Neural cell (in vitro differentiated cells): Measurements from ENCODE around the gene DGKA. TPM values are rescaled to one million over a fixed set of nuclear protein-coding genes. Genes with fewer than 3 reads are reported as not detected.

Source experiments
- H2AFZ ChIP-seq: fragments of 200-600, 300-800 bp; sonication (generic), shearing (Covaris generic); 2 replicates; pipeline ENCODE4 v1.6.0; 2014; ENCODE audit warnings: low read depth, mild to moderate bottlenecking, antibody characterized with exemption, low read length, moderate library complexity
- H3F3A ChIP-seq: fragments of 200-600 bp; shearing (Covaris generic); 2 replicates; pipeline ENCODE4 v1.6.1; 2016; ENCODE audit warnings: mild to moderate bottlenecking, moderate library complexity, mixed read lengths, antibody characterized with exemption, low read length; ENCODE audit not compliant: insufficient read depth, poor library complexity, severe bottlenecking
- H3K27ac ChIP-seq: fragments of 200-600, 300-800 bp; sonication (generic), shearing (Covaris generic); 2 replicates; pipeline ENCODE4 v1.5.1; 2014; ENCODE audit warnings: mild to moderate bottlenecking, low read length, moderate library complexity
- H3K27me3 ChIP-seq: fragments of 300-800, 200-600 bp; sonication (generic), shearing (Covaris generic); 2 replicates; pipeline ENCODE4 v1.6.0; 2014; ENCODE audit warnings: mild to moderate bottlenecking, low read depth, low read length, moderate library complexity; ENCODE audit not compliant: insufficient read depth
- H3K36me3 ChIP-seq: fragments of 300-800, 200-600 bp; sonication (generic), shearing (Covaris generic); 2 replicates; pipeline ENCODE4 v1.5.1; 2014; ENCODE audit warnings: mild to moderate bottlenecking, antibody characterized with exemption, low read length, moderate library complexity; ENCODE audit not compliant: insufficient read depth
- H3K4me2 ChIP-seq: fragments of 300-800, 200-600 bp; sonication (generic), shearing (Covaris generic); 2 replicates; pipeline ENCODE4 v1.6.0; 2014; ENCODE audit warnings: mild to moderate bottlenecking, low read length
- H3K4me3 ChIP-seq: fragments of 300-800, 200-600 bp; sonication (generic), shearing (Covaris generic); 2 replicates; pipeline ENCODE4 v1.5.1; 2014; ENCODE audit warnings: mild to moderate bottlenecking, low read length, moderate library complexity
- H3K79me2 ChIP-seq: fragments of 200-600 bp; shearing (Covaris generic); replicated peaks from 2 replicates; pipeline ENCODE4 v1.6.0; 2014; ENCODE audit warnings: mild to moderate bottlenecking, low read length, moderate library complexity; ENCODE audit not compliant: insufficient read depth
- H3K9ac ChIP-seq: fragments of 300-800, 200-600 bp; sonication (generic), shearing (Covaris generic); 2 replicates; pipeline ENCODE4 v1.6.1; 2016; ENCODE audit warnings: mild to moderate bottlenecking, low read length, mixed read lengths
- H3K9me2 ChIP-seq: fragments of 200-600 bp; shearing (Covaris generic); 2 replicates; pipeline ENCODE4 v1.6.1; 2016; ENCODE audit warnings: mild to moderate bottlenecking, low read length, mixed read lengths; ENCODE audit not compliant: insufficient read depth
- H3K9me3 ChIP-seq: fragments of 200-600, 300-800 bp; sonication (generic), shearing (Covaris generic); 2 replicates; pipeline ENCODE4 v1.6.1; 2016; ENCODE audit warnings: mild to moderate bottlenecking, mixed run types, low read length, moderate library complexity, mixed read lengths
- H4K20me1 ChIP-seq: fragments of 200-600 bp; shearing (Covaris generic); 2 replicates; pipeline ENCODE4 v1.6.1; 2016; ENCODE audit warnings: mild to moderate bottlenecking, mixed run types; ENCODE audit not compliant: insufficient read depth
- EP300 ChIP-seq: fragments of 450-650 bp; conservative IDR thresholded peaks from 2 replicates; pipeline ENCODE4 v1.6.1; 2014; ENCODE audit warnings: antibody characterized with exemption, mild to moderate bottlenecking, moderate library complexity; ENCODE audit not compliant: poor library complexity, severe bottlenecking
- EZH2 ChIP-seq: fragments of 200-600, 300-800 bp; shearing (Covaris generic), sonication (generic); IDR thresholded peaks from 2 replicates; pipeline ENCODE4 v1.6.1; 2014; ENCODE audit warnings: antibody characterized with exemption, low read length, borderline replicate concordance, mild to moderate bottlenecking; ENCODE audit not compliant: insufficient read depth, poor library complexity, severe bottlenecking
- MXI1 ChIP-seq: fragments of 450-650 bp; conservative IDR thresholded peaks from 2 replicates; pipeline ENCODE4 v1.6.1; 2014; ENCODE audit warnings: antibody characterized with exemption, mild to moderate bottlenecking; ENCODE audit not compliant: poor library complexity, severe bottlenecking
- POLR2AphosphoS5 ChIP-seq: IDR thresholded peaks from 2 replicates; pipeline ENCODE4 v1.6.1; 2012
- RAD21 ChIP-seq: fragments of 450-650 bp; conservative IDR thresholded peaks from 2 replicates; pipeline ENCODE4 v1.6.1; 2014; ENCODE audit warnings: antibody characterized with exemption, mild to moderate bottlenecking, moderate library complexity
- SMC3 ChIP-seq: fragments of 450-650 bp; conservative IDR thresholded peaks from 2 replicates; pipeline ENCODE4 v1.6.1; 2014; ENCODE audit warnings: antibody characterized with exemption, mild to moderate bottlenecking, moderate library complexity; ENCODE audit not compliant: poor library complexity
- TAF1 ChIP-seq: IDR thresholded peaks from 2 replicates; pipeline ENCODE4 v1.6.1; 2012; ENCODE audit warnings: low read depth
- polyA plus RNA-seq: library from polyadenylated mRNA; depleted of rRNA; stranded (reverse); fragments of >200 nt; gene quantifications from 2 replicates; pipeline ENCODE4 v1.2.3, GENCODE V29; 2014
- TF ChIP-seq, protein P1 (sequence below): fragments of 450-650 bp; IDR thresholded peaks from 2 replicates; pipeline ENCODE4 v1.5.1; 2014; ENCODE audit warnings: antibody characterized with exemption, mild to moderate bottlenecking, moderate library complexity; ENCODE audit not compliant: poor library complexity, severe bottlenecking
- TF ChIP-seq, protein P2 (sequence below): IDR thresholded peaks from 2 replicates; pipeline ENCODE4 v1.6.1; 2012; ENCODE audit warnings: borderline replicate concordance

The DGKA gene
- polyA plus RNA-seq, 1 donor from 2014 or later, result 1.1 TPM

DNA sequence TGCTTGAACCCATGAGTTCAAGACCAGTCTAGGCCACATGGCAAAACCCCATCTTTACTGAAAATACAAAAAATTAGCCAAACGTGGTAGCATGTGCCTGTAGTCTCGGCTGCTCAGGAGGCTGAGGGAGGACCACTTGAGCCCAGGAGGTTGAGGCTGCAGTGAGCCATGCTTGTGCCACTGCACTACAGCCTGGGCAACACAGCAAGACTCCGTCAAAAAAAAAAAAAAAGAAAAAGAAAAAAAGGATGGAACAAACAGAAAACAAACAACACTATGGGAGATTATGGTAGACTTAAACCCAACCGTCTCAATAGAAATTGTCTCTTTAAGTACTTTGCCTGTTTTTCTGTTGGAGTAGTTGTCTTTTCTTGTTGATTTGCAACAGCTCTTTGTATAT lies 39.7 kb upstream of the DGKA start:
- H3K79me2 ChIP-seq, result no peaks in the 10 kb centered on the region
- no peaks in the 10 kb centered on the region for H3K9me3 ChIP-seq
- no peak overlapping the region for H3K9ac ChIP-seq
- H3K27ac ChIP-seq, result no peak overlapping the region
- H3F3A ChIP-seq, result no peaks in the 10 kb centered on the region
- no peak overlapping the region for H3K4me2 ChIP-seq
- no peaks in the 10 kb centered on the region for H3K9me2 ChIP-seq
- H3K4me3 ChIP-seq, result no peak overlapping the region
- H4K20me1 ChIP-seq, result no peaks in the 10 kb centered on the region
- H3K27me3 ChIP-seq, result no peaks in the 10 kb centered on the region
- TF ChIP-seq EP300, result no peak
- H2AFZ ChIP-seq, result no peak overlapping the region
- H3K36me3 ChIP-seq, result no peaks in the 10 kb centered on the region

DNA sequence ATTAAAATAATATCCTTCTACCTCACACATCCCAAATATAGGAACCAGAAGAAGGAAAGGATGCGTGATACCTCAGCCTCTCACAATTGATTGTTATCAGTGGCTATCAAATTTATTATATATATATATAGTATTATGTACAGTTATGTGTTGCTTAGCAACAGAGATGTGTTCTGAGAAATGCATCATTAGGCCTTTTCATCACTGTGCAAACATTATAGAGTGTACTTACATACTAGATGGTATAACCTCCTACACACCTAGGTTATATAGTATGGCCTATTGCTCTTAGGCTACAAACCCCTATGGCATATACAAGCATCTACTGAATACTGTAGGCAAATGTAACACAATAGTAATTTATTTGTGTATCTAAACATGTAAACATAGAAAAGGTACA lies 37.2 kb upstream of the DGKA start:
- Histone ChIP-seq H3K9me3 (no peaks in the 10 kb centered on the region), H3K27ac (no peak overlapping the region), H4K20me1 (no peaks in the 10 kb centered on the region), H3K36me3 (no peaks in the 10 kb centered on the region), H2AFZ (no peak overlapping the region), H3K4me2 (no peak overlapping the region), H3K9me2 (no peaks in the 10 kb centered on the region), H3K79me2 (no peaks in the 10 kb centered on the region), H3K9ac (no peak overlapping the region), H3K4me3 (no peak overlapping the region), H3F3A (no peaks in the 10 kb centered on the region), H3K27me3 (no peaks in the 10 kb centered on the region)
- TF ChIP-seq EZH2 (no peak), RAD21 (no peak), TAF1 (no peak), SMC3 (no peak), EP300 (no peak), POLR2AphosphoS5 (no peak), MXI1 (no peak)
- TF ChIP-seq, protein P1, sequence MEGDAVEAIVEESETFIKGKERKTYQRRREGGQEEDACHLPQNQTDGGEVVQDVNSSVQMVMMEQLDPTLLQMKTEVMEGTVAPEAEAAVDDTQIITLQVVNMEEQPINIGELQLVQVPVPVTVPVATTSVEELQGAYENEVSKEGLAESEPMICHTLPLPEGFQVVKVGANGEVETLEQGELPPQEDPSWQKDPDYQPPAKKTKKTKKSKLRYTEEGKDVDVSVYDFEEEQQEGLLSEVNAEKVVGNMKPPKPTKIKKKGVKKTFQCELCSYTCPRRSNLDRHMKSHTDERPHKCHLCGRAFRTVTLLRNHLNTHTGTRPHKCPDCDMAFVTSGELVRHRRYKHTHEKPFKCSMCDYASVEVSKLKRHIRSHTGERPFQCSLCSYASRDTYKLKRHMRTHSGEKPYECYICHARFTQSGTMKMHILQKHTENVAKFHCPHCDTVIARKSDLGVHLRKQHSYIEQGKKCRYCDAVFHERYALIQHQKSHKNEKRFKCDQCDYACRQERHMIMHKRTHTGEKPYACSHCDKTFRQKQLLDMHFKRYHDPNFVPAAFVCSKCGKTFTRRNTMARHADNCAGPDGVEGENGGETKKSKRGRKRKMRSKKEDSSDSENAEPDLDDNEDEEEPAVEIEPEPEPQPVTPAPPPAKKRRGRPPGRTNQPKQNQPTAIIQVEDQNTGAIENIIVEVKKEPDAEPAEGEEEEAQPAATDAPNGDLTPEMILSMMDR, result no peak
- TF ChIP-seq, protein P2, sequence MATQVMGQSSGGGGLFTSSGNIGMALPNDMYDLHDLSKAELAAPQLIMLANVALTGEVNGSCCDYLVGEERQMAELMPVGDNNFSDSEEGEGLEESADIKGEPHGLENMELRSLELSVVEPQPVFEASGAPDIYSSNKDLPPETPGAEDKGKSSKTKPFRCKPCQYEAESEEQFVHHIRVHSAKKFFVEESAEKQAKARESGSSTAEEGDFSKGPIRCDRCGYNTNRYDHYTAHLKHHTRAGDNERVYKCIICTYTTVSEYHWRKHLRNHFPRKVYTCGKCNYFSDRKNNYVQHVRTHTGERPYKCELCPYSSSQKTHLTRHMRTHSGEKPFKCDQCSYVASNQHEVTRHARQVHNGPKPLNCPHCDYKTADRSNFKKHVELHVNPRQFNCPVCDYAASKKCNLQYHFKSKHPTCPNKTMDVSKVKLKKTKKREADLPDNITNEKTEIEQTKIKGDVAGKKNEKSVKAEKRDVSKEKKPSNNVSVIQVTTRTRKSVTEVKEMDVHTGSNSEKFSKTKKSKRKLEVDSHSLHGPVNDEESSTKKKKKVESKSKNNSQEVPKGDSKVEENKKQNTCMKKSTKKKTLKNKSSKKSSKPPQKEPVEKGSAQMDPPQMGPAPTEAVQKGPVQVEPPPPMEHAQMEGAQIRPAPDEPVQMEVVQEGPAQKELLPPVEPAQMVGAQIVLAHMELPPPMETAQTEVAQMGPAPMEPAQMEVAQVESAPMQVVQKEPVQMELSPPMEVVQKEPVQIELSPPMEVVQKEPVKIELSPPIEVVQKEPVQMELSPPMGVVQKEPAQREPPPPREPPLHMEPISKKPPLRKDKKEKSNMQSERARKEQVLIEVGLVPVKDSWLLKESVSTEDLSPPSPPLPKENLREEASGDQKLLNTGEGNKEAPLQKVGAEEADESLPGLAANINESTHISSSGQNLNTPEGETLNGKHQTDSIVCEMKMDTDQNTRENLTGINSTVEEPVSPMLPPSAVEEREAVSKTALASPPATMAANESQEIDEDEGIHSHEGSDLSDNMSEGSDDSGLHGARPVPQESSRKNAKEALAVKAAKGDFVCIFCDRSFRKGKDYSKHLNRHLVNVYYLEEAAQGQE, result no peak

DNA sequence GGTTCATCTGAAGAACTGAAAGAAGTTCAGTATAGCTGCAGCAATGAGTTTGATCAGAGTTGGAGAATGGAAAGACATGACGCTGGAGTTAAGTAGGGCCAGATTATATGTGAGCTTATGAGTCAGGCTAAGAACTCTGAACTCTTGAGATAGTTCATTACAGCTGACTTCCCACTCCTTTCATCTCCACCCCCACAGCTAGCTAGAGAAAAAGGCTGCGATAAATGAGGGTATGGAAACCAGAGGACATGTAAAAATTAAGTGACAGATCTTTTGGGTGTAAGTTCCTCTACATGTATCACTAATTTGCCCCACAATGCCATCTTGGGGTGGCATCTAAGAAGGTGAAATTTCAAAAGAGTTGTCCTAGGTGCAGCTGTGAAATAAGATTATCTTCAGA lies 31.9 kb upstream of the DGKA start:
- Histone ChIP-seq H3K9ac (no peak overlapping the region), H3K79me2 (no peaks in the 10 kb centered on the region), H3F3A (no peaks in the 10 kb centered on the region), H4K20me1 (no peaks in the 10 kb centered on the region), H3K4me3 (no peak overlapping the region), H2AFZ (no peak overlapping the region), H3K9me3 (no peaks in the 10 kb centered on the region), H3K36me3 (no peaks in the 10 kb centered on the region), H3K27me3 (no peaks in the 10 kb centered on the region), H3K27ac (no peak overlapping the region), H3K4me2 (no peak overlapping the region), H3K9me2 (no peaks in the 10 kb centered on the region)
- TF ChIP-seq, protein P1, result no peak
- TF ChIP-seq MXI1 (no peak), EZH2 (no peak), EP300 (no peak), TAF1 (no peak), SMC3 (no peak), POLR2AphosphoS5 (no peak), RAD21 (no peak)
- TF ChIP-seq, protein P2, result no peak
